Neural cell (in vitro differentiated cells): Measurements from ENCODE around the gene LPP.

ENCODE experiments used
- CTCF ChIP-seq: fragments of 450-650 bp; IDR thresholded peaks from 2 replicates; pipeline ENCODE4 v1.5.1; 2014; ENCODE audit warnings: antibody characterized with exemption, mild to moderate bottlenecking, moderate library complexity; ENCODE audit not compliant: poor library complexity, severe bottlenecking
- EZH2 ChIP-seq: fragments of 200-600, 300-800 bp; shearing (Covaris generic), sonication (generic); IDR thresholded peaks from 2 replicates; pipeline ENCODE4 v1.6.1; 2014; ENCODE audit warnings: antibody characterized with exemption, low read length, borderline replicate concordance, mild to moderate bottlenecking; ENCODE audit not compliant: insufficient read depth, poor library complexity, severe bottlenecking
- MXI1 ChIP-seq: fragments of 450-650 bp; conservative IDR thresholded peaks from 2 replicates; pipeline ENCODE4 v1.6.1; 2014; ENCODE audit warnings: antibody characterized with exemption, mild to moderate bottlenecking; ENCODE audit not compliant: poor library complexity, severe bottlenecking
- POLR2AphosphoS5 ChIP-seq: IDR thresholded peaks from 2 replicates; pipeline ENCODE4 v1.6.1; 2012
- TAF1 ChIP-seq: IDR thresholded peaks from 2 replicates; pipeline ENCODE4 v1.6.1; 2012; ENCODE audit warnings: low read depth
- TF ChIP-seq, protein P1 (sequence below): IDR thresholded peaks from 2 replicates; pipeline ENCODE4 v1.6.1; 2012; ENCODE audit warnings: borderline replicate concordance

DNA sequence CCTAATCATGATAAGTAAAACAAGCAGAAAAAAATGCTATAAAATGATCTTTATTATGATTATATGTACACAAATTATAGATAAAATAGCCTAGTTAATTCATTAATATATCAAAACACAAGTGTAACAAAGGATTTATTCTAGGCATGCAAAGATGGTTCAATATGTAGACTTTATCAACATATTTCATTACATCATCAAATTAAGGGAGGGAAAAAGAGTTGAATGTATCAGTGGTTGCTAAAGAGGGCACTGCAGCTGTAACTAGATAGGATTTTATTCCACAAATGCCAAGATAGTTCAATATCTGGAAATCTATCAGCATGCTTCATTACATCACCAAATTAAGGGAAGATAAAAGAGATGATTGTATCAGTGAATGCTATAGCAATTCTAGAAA, 248.3 kb downstream of the LPP start:
- no peak for TF ChIP-seq CTCF
- no peak for TF ChIP-seq TAF1
- TF ChIP-seq POLR2AphosphoS5 = no peak
- no peak for TF ChIP-seq EZH2
- TF ChIP-seq MXI1 = no peak
- TF ChIP-seq, protein P1, sequence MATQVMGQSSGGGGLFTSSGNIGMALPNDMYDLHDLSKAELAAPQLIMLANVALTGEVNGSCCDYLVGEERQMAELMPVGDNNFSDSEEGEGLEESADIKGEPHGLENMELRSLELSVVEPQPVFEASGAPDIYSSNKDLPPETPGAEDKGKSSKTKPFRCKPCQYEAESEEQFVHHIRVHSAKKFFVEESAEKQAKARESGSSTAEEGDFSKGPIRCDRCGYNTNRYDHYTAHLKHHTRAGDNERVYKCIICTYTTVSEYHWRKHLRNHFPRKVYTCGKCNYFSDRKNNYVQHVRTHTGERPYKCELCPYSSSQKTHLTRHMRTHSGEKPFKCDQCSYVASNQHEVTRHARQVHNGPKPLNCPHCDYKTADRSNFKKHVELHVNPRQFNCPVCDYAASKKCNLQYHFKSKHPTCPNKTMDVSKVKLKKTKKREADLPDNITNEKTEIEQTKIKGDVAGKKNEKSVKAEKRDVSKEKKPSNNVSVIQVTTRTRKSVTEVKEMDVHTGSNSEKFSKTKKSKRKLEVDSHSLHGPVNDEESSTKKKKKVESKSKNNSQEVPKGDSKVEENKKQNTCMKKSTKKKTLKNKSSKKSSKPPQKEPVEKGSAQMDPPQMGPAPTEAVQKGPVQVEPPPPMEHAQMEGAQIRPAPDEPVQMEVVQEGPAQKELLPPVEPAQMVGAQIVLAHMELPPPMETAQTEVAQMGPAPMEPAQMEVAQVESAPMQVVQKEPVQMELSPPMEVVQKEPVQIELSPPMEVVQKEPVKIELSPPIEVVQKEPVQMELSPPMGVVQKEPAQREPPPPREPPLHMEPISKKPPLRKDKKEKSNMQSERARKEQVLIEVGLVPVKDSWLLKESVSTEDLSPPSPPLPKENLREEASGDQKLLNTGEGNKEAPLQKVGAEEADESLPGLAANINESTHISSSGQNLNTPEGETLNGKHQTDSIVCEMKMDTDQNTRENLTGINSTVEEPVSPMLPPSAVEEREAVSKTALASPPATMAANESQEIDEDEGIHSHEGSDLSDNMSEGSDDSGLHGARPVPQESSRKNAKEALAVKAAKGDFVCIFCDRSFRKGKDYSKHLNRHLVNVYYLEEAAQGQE = no peak
